Stomach (tissue), 4 donors: ENCODE data around the gene ST6GALNAC3.

Experiments
- CTCF ChIP-seq, 7 experiments: fragments of 450-650 bp in 4 of 7; fragments of 200-600 bp in 3 of 7; sonication (generic) in 3 of 7; IDR thresholded peaks; one replicate each; pipeline ENCODE4 v1.5.1; 2016 to 2019; ENCODE audit warnings: antibody characterized with exemption in 7 of 7, control low read depth in 2 of 7, mild to moderate bottlenecking in 1 of 7
- EP300 ChIP-seq: sonication (generic); formaldehyde crosslinking; IDR thresholded peaks from one replicate; pipeline ENCODE4 v1.6.1; 2017; ENCODE audit warnings: antibody characterized with exemption
- POLR2A ChIP-seq, 4 donors: fragments of 450-650 bp; IDR thresholded peaks; one replicate each; pipeline ENCODE4 v1.6.1; 2016; ENCODE audit warnings: antibody characterized with exemption in 4 of 4, control low read depth in 2 of 4, mild to moderate bottlenecking in 1 of 4, moderate library complexity in 1 of 4
- POLR2AphosphoS5 ChIP-seq, 3 donors: sonication (generic); formaldehyde crosslinking; IDR thresholded peaks; one replicate each; pipeline ENCODE4 v1.6.1; 2016; ENCODE audit warnings: antibody characterized with exemption in 3 of 3

- no peak for TF ChIP-seq CTCF (IDR thresholded peaks at IDR 0.05)
- TF ChIP-seq POLR2A (IDR thresholded peaks at IDR 0.05): no peak
- no peak for TF ChIP-seq EP300
- TF ChIP-seq POLR2AphosphoS5 (IDR thresholded peaks at IDR 0.05): no peak
Observed at GRCh38 chr1:76583235-76583868, 508.8 kb downstream of the ST6GALNAC3 start.
